ENCODE data around the gene KBTBD12.

DNA sequence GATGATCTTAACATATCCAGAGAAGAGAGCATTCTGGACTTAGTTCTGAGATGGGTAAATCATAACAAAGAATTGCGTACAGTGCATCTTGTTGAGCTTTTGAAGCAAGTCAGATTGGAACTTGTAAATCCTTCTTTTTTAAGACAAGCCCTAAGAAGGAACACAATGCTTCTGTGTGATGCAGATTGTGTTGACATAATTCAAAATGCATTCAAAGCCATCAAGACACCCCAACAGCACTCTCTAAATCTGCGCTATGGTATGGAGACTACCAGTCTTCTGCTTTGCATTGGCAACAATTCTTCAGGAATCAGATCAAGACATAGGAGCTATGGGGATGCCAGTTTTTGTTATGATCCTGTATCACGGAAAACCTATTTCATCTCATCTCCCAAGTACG is 8.6 kb downstream of the KBTBD12 start:
- TF ChIP-seq POLR2A (IDR thresholded peaks at IDR 0.05; ENCODE audit: low read depth, low read length) (no peak), POLR2AphosphoS5 (IDR thresholded peaks at IDR 0.05; ENCODE audit: insufficient read depth, low read depth, low read length) (no peak), EZH2 (IDR thresholded peaks at IDR 0.05; ENCODE audit: borderline replicate concordance, low read depth, low read length, severe bottlenecking) (no peak)
- TF ChIP-seq, protein P1, sequence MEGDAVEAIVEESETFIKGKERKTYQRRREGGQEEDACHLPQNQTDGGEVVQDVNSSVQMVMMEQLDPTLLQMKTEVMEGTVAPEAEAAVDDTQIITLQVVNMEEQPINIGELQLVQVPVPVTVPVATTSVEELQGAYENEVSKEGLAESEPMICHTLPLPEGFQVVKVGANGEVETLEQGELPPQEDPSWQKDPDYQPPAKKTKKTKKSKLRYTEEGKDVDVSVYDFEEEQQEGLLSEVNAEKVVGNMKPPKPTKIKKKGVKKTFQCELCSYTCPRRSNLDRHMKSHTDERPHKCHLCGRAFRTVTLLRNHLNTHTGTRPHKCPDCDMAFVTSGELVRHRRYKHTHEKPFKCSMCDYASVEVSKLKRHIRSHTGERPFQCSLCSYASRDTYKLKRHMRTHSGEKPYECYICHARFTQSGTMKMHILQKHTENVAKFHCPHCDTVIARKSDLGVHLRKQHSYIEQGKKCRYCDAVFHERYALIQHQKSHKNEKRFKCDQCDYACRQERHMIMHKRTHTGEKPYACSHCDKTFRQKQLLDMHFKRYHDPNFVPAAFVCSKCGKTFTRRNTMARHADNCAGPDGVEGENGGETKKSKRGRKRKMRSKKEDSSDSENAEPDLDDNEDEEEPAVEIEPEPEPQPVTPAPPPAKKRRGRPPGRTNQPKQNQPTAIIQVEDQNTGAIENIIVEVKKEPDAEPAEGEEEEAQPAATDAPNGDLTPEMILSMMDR (IDR thresholded peaks at IDR 0.05; ENCODE audit: extremely low read depth in 1 of 2, insufficient read depth in 1 of 2, low read depth in 1 of 2, low read length in 2 of 2) = no peak
